ENCODE results near the gene LOXL1.

DNA sequence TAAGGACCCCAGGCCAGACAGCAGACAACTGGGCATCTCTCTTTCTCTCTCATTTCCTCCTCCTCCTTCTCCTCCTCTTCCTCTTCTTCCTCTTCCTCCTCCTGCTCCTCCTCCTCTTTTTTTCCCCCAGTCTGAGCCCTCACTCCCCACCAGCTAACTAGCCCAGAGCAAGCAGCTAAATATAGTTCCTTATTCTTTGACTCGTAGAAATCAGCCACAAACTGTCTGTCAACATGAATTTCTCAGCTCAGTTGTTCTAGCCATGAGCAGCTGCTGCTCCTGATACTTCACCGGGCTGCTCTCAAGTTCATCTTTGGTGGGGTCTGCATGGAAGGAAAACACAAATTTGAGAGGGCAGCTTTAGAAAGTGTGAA lies 19.2 kb upstream of the LOXL1 start:
- TF ChIP-seq, protein P1, sequence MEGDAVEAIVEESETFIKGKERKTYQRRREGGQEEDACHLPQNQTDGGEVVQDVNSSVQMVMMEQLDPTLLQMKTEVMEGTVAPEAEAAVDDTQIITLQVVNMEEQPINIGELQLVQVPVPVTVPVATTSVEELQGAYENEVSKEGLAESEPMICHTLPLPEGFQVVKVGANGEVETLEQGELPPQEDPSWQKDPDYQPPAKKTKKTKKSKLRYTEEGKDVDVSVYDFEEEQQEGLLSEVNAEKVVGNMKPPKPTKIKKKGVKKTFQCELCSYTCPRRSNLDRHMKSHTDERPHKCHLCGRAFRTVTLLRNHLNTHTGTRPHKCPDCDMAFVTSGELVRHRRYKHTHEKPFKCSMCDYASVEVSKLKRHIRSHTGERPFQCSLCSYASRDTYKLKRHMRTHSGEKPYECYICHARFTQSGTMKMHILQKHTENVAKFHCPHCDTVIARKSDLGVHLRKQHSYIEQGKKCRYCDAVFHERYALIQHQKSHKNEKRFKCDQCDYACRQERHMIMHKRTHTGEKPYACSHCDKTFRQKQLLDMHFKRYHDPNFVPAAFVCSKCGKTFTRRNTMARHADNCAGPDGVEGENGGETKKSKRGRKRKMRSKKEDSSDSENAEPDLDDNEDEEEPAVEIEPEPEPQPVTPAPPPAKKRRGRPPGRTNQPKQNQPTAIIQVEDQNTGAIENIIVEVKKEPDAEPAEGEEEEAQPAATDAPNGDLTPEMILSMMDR (IDR thresholded peaks at IDR 0.05) = no peak
- TF ChIP-seq POLR2A (IDR thresholded peaks at IDR 0.05) = no peak

Data from body of pancreas (tissue), 4 donors.